Transverse colon (tissue), 3 donors: ENCODE data around the gene DOCK9.

Experiments used
- CTCF ChIP-seq, 5 experiments: fragments of 200-600 bp in 3 of 5; fragments of 450-650 bp in 2 of 5; sonication (generic) in 3 of 5; IDR thresholded peaks; 1 replicate in 2 of 5; 2 replicates in 3 of 5; pipeline ENCODE4 v1.5.1; 2016 to 2017; ENCODE audit warnings: antibody characterized with exemption in 5 of 5, inconsistent platforms in 3 of 5, mild to moderate bottlenecking in 2 of 5, moderate library complexity in 1 of 5
- EP300 ChIP-seq: sonication (generic); formaldehyde crosslinking; IDR thresholded peaks from one replicate; pipeline ENCODE4 v1.6.1; 2017; ENCODE audit warnings: antibody characterized with exemption, low read depth
- POLR2A ChIP-seq: fragments of 450-650 bp; IDR thresholded peaks from one replicate; pipeline ENCODE4 v1.6.1; 2016; ENCODE audit warnings: antibody characterized with exemption, mild to moderate bottlenecking, moderate library complexity

- no peak for TF ChIP-seq CTCF (IDR thresholded peaks at IDR 0.05)
- no peak for TF ChIP-seq EP300
- no peak for TF ChIP-seq POLR2A
Observed at GRCh38 chr13:98987275-98987674, 9.4 kb upstream of the DOCK9 start.
